ENCODE results near the gene LRP11. TPM values are rescaled to one million over a fixed set of nuclear protein-coding genes. Genes with fewer than 3 reads are reported as not detected.

LRP11 gene
- total RNA-seq, 5 donors from 2014 or later (not counting 1 experiment from before 2014, with no cell fraction given): 2.1 to 4.3 (median 2.7) TPM; not detected in 1

DNA sequence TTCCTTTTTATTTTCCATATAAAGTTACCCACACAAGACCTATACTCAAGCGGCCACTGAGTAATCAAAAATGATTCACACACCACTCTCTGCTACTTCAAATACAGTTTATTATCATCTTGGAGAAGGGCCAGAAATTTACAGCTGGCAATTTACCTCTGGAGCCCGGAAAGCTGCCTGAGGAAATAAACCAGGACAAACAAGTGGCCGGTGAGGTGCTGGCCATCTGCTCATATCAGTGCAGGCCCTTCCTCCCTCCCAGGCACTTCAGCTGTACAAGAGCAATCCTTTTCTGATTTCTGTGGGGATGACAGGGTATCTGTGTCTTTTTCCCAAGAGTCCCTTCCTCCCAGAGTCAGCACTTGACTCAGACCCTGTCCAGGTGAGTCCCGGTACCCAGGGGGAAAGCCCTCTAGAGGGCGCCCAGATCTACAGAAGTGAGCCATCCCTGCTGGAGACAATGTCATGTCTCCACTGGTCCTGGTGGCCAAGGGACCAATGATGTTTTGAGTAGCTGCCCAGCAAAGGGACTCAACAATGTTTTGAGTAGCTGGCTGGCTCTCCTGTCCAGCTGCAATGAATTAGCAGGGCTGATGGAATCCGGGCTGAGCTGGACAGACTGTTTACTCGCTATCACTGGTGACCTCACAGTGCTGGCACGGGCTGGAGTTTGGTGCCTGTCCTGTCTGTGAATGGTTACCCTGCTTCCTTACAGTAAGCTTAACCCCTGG, 23.6 kb downstream of the LRP11 start:
- no peaks in the 10 kb centered on the region for H3K36me3 Mint-ChIP-seq
- 61% methylated on average over 5 of the region's 8 CpGs for WGBS (ENCODE audit: insufficient coverage)
- H3K27me3 Mint-ChIP-seq: no peaks in the 10 kb centered on the region

DNA sequence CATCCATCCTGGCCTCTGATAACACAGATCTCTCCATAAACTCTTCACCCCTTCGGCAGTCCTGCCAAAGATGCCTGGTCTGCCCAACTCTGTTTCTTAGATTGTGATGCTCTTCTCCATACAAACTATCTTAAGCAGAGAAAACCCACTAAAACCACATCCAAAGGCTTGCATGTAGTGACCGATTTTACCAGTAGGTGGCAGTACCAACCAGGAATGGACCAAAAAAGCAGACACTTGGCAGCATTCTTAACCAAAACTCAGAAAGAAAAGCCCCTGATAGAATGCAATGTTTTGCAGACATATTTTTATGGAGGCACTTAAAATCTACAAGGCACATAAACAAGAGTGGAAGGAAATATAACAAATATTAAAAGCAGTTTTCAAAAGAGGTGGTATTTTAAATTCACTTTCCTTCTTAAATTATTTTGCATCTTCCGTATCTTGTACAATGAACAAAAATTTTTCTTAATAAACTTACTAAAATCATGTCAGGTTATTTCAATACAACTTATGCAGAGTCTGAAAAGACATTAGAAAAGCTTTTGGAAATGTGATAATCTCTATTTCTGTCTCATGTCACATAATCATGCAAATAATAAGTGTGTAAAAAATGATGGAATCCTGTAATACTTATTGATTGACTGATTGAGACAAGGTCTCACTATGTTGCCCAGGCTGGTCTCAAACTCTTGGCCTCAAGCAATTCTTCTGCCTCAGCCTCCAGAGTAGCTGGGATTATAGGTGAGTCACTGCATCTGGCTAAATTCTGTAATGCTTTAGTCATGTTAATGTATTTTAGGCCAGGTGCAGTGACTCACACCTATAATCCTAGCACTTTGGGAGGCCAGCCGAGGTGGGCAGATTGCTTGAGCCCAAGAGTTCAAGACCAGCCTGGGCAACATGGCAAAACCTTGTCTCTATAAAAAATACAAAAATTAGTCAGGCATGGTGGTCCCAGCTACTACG, 29.4 kb downstream of the LRP11 start:
- Histone ChIP-seq H3K4me3 (ENCODE audit: control insufficient read depth in 1 of 2, extremely low read depth in 1 of 2, low read length in 1 of 2) (no peak overlapping the region), H3K9me3 (no peaks in the 10 kb centered on the region), H3K36me3 (ENCODE audit: control insufficient read depth in 2 of 2, extremely low read depth in 1 of 2, insufficient read depth in 1 of 2, low read length in 1 of 2) (no peaks in the 10 kb centered on the region), H3K27me3 (replicated peaks in 1 of 2; ENCODE audit: control insufficient read depth in 2 of 2, extremely low read depth in 1 of 2, insufficient read depth in 2 of 2, low read length in 1 of 2) (no peaks in the 10 kb centered on the region), H3K4me1 (ENCODE audit: control insufficient read depth in 1 of 2, extremely low read depth in 1 of 2, insufficient read depth in 2 of 2, low read length in 2 of 2) (no peaks in the 10 kb centered on the region), H3K27ac (ENCODE audit: low read length) (no peak overlapping the region)
- 0% methylated on average over 1 of the region's 5 CpGs for WGBS (ENCODE audit: insufficient coverage)
- Mint-ChIP-seq H3K27ac (no peak overlapping the region), H3K36me3 (no peaks in the 10 kb centered on the region), H3K9me3 (no peaks in the 10 kb centered on the region), H3K27me3 (no peaks in the 10 kb centered on the region), H3K4me1 (peaks cover 0 to 5% (median 2%) of the 10 kb centered on the region in 3 donors), H3K4me3 (no peak overlapping the region)
- peak; percentile 70 to 79 (median 76) for ATAC-seq (replicated peaks in 1 of 4)
- DNase-seq: peak; percentile 19 to 85 (median 61)
- ChIA-PET CTCF (interaction anchor here (0.5 to 2.2 kb wide), 9 partner anchors 30 to 270 kb away, joined by 3 to 6 read pairs (median 3); partner anchors contain the start of gene LRP11 (in 1 of the 2)), POLR2A (no interaction called here)

More for the DNA sequence above, 23.6 kb downstream of the LRP11 start:
- Histone ChIP-seq H3K27me3 (replicated peaks in 1 of 2; ENCODE audit: control insufficient read depth in 2 of 2, extremely low read depth in 1 of 2, insufficient read depth in 2 of 2, low read length in 1 of 2) (peaks cover 0 to 6% of the 10 kb centered on the region in 2 experiments), H3K4me1 (ENCODE audit: control insufficient read depth in 1 of 2, extremely low read depth in 1 of 2, insufficient read depth in 2 of 2, low read length in 2 of 2) (no peaks in the 10 kb centered on the region), H3K9me3 (no peaks in the 10 kb centered on the region), H3K36me3 (ENCODE audit: control insufficient read depth in 2 of 2, extremely low read depth in 1 of 2, insufficient read depth in 1 of 2, low read length in 1 of 2) (no peaks in the 10 kb centered on the region), H3K27ac (ENCODE audit: low read length) (no peak overlapping the region), H3K4me3 (ENCODE audit: control insufficient read depth in 1 of 2, extremely low read depth in 1 of 2, low read length in 1 of 2) (no peak overlapping the region)
- ChIA-PET CTCF (no interaction called here), POLR2A (no interaction called here)
- ATAC-seq (replicated peaks in 1 of 4) (peak in 3 of 4 experiments; percentile 51 to 60 (median 52)), DNase-seq (peak in 14 of 35 experiments; percentile 2 to 47 (median 14))
- H3K27ac Mint-ChIP-seq: no peak overlapping the region
- H3K9me3 Mint-ChIP-seq: no peaks in the 10 kb centered on the region
- no peaks in the 10 kb centered on the region for H3K4me1 Mint-ChIP-seq
- H3K4me3 Mint-ChIP-seq: no peak overlapping the region

DNA sequence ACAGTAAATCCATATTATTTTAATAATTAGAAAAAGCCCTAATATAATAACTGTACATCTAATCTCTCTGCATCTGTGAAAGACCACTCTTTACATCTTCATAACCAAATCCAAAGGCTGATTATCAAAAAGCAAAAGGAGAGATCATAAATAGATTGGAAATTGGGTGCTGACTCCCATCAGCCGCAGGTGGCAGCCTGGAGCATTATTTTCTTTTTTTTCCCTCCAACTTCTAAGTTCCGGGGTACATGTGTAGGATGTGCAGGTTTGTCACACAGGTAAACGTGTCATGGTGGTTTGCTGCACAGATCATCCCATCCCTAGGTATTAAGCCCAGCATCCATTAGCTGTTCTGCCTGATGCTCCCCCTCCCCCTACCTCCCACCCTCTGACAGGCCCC, 30.5 kb downstream of the LRP11 start:
- Histone ChIP-seq H3K9me3 (no peaks in the 10 kb centered on the region), H3K36me3 (ENCODE audit: control insufficient read depth in 2 of 2, extremely low read depth in 1 of 2, insufficient read depth in 1 of 2, low read length in 1 of 2) (no peaks in the 10 kb centered on the region), H3K27ac (ENCODE audit: low read length) (no peak overlapping the region), H3K27me3 (replicated peaks in 1 of 2; ENCODE audit: control insufficient read depth in 2 of 2, extremely low read depth in 1 of 2, insufficient read depth in 2 of 2, low read length in 1 of 2) (no peaks in the 10 kb centered on the region), H3K4me1 (ENCODE audit: control insufficient read depth in 1 of 2, extremely low read depth in 1 of 2, insufficient read depth in 2 of 2, low read length in 2 of 2) (no peaks in the 10 kb centered on the region), H3K4me3 (ENCODE audit: control insufficient read depth in 1 of 2, extremely low read depth in 1 of 2, low read length in 1 of 2) (no peak overlapping the region)
- WGBS (ENCODE audit: insufficient coverage): no CpG with 5 or more reads among the region's 3 CpGs
- DNase-seq (no peak), ATAC-seq (replicated peaks in 1 of 4) (no peak)
- no peak overlapping the region for H3K4me3 Mint-ChIP-seq
- POLR2A ChIA-PET: no interaction called here
- H3K4me1 Mint-ChIP-seq: peaks cover 0 to 5% (median 2%) of the 10 kb centered on the region in 3 donors
- CTCF ChIA-PET: interaction anchor here (0.8 to 1.4 kb wide), 2 partner anchors 31 to 33 kb away, joined by 3 read pairs; partner anchors contain the start of gene LRP11 (in 1 of the 2)
- no peaks in the 10 kb centered on the region for H3K9me3 Mint-ChIP-seq
- no peaks in the 10 kb centered on the region for H3K36me3 Mint-ChIP-seq
- H3K27me3 Mint-ChIP-seq: no peaks in the 10 kb centered on the region
- no peak overlapping the region for H3K27ac Mint-ChIP-seq

DNA sequence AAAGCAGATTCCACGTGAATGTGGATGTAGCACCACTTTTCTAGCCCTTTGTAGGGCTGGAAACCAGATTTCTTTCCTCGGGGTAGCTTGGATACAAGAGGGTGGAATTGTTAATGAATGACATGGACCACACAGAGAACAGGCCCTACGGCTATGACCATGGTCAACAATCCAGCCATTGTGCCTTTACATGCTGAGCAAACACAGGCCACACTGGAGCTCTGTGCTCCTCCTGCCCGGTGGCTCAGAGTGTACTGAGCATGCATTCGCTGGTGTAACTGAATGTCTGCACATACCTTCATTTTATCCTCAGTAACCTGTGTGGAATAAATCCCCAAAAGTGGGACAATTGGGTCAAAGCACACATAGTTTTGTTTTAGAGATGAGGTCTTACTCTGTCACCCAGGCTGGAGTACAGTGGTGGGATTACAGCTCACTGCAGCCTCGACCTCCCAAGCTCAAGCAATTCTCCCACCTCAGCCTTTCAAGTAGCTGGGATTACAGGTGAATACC, 32.8 kb downstream of the LRP11 start:
- Histone ChIP-seq H3K36me3 (ENCODE audit: control insufficient read depth in 2 of 2, extremely low read depth in 1 of 2, insufficient read depth in 1 of 2, low read length in 1 of 2) (no peaks in the 10 kb centered on the region), H3K4me1 (ENCODE audit: control insufficient read depth in 1 of 2, extremely low read depth in 1 of 2, insufficient read depth in 2 of 2, low read length in 2 of 2) (no peaks in the 10 kb centered on the region), H3K4me3 (ENCODE audit: control insufficient read depth in 1 of 2, extremely low read depth in 1 of 2, low read length in 1 of 2) (no peak overlapping the region), H3K27ac (ENCODE audit: low read length) (no peak overlapping the region), H3K9me3 (no peaks in the 10 kb centered on the region), H3K27me3 (replicated peaks in 1 of 2; ENCODE audit: control insufficient read depth in 2 of 2, extremely low read depth in 1 of 2, insufficient read depth in 2 of 2, low read length in 1 of 2) (no peaks in the 10 kb centered on the region)
- Mint-ChIP-seq H3K4me3 (no peak overlapping the region), H3K27ac (no peak overlapping the region), H3K27me3 (no peaks in the 10 kb centered on the region), H3K4me1 (peaks cover 0 to 5% (median 2%) of the 10 kb centered on the region in 3 donors), H3K36me3 (no peaks in the 10 kb centered on the region), H3K9me3 (no peaks in the 10 kb centered on the region)
- no peak for DNase-seq
- no peak for ATAC-seq (replicated peaks in 1 of 4)
- 86% methylated on average over 5 of the region's 6 CpGs for WGBS (ENCODE audit: insufficient coverage)
- CTCF ChIA-PET: interaction anchor here (0.5 to 0.7 kb wide), 3 partner anchors 8 to 756 kb away, joined by 3 to 4 read pairs (median 3); no protein-coding TSS in a partner anchor
- POLR2A ChIA-PET: interaction anchor here in 1 of 2 donors (0.6 kb wide), 1 partner anchor 1255 kb away, joined by 3 read pairs; no protein-coding TSS in a partner anchor

DNA sequence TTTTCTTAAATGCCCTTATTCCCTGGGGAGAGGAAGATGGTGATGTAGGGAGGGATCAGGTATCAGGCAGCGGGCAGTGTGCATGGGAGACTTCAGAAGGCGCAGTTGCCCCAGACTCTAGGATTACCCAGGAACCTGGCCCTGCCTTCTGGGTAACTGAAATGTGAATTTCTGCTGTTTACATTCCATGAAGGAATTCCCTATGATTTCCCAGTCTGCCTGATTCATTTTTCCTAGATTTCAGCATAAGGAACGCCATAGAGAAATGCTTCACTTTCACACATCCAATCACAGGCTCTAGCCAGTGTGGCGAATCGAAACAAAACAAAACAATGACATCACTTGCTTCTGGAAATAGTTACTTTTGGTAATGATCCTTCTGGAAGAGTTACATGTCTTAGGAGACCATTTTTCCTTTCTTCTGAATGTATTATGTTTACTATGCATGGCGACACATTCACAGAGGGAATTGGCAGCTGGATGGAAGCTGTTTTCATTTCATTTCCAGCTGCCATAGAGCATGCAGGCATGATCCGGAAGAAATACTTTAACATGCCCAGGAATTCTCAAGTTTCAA, 33.3 kb downstream of the LRP11 start:
- Mint-ChIP-seq H3K27ac (no peak overlapping the region), H3K4me3 (no peak overlapping the region), H3K36me3 (no peaks in the 10 kb centered on the region), H3K4me1 (peaks cover 0 to 5% (median 2%) of the 10 kb centered on the region in 3 donors), H3K27me3 (no peaks in the 10 kb centered on the region), H3K9me3 (no peaks in the 10 kb centered on the region)
- Histone ChIP-seq H3K27ac (ENCODE audit: low read length) (no peak overlapping the region), H3K9me3 (no peaks in the 10 kb centered on the region), H3K36me3 (ENCODE audit: control insufficient read depth in 2 of 2, extremely low read depth in 1 of 2, insufficient read depth in 1 of 2, low read length in 1 of 2) (no peaks in the 10 kb centered on the region), H3K27me3 (replicated peaks in 1 of 2; ENCODE audit: control insufficient read depth in 2 of 2, extremely low read depth in 1 of 2, insufficient read depth in 2 of 2, low read length in 1 of 2) (no peaks in the 10 kb centered on the region), H3K4me3 (ENCODE audit: control insufficient read depth in 1 of 2, extremely low read depth in 1 of 2, low read length in 1 of 2) (no peak overlapping the region), H3K4me1 (ENCODE audit: control insufficient read depth in 1 of 2, extremely low read depth in 1 of 2, insufficient read depth in 2 of 2, low read length in 2 of 2) (no peaks in the 10 kb centered on the region)
- DNase-seq (no peak), ATAC-seq (replicated peaks in 1 of 4) (no peak)
- 97% methylated on average over 3 of the region's 7 CpGs for WGBS (ENCODE audit: insufficient coverage)
- CTCF ChIA-PET: interaction anchor here in 1 of 2 donors (0.5 kb wide), 1 partner anchor 756 kb away, joined by 3 read pairs; no protein-coding TSS in a partner anchor
- POLR2A ChIA-PET: interaction anchor here in 1 of 2 donors (0.6 kb wide), 1 partner anchor 1254 kb away, joined by 3 read pairs; no protein-coding TSS in a partner anchor

All from T-cell (primary cell).